Activated CD4-positive, CD25-positive, alpha-beta regulatory T cell treated with anti-CD3 and anti-CD28 coated beads, Interleukin-2, amount 50 U/mL, for 72 hours (primary cell): ENCODE measurements around the gene KIAA1671.
A peak's percentile ranks its signal among the peaks of the same experiment; 100 is the strongest.

Source experiments
- DNase-seq: peaks from one replicate; pipeline ENCODE4 v3.0.0; 2021

Gene KIAA1671

GRCh38 chr22:25048659-25049647 is 96.4 kb downstream of the KIAA1671 start:
- peak; percentile 79 for DNase-seq

- no peak for DNase-seq
These were observed 97.3 kb downstream of the KIAA1671 start for GRCh38 chr22:25049770-25050169.

GRCh38 chr22:25050566-25050965 is 98.0 kb downstream of the KIAA1671 start:
- no peak for DNase-seq

GRCh38 chr22:25051073-25051472 is 98.6 kb downstream of the KIAA1671 start:
- DNase-seq = no peak

GRCh38 chr22:25051983-25052710 is 99.6 kb downstream of the KIAA1671 start:
- no peak for DNase-seq

- no peak for DNase-seq
These were observed 100.8 kb downstream of the KIAA1671 start for GRCh38 chr22:25053153-25053805.

- DNase-seq = no peak
These were observed 102.5 kb downstream of the KIAA1671 start for GRCh38 chr22:25054943-25055511.

GRCh38 chr22:25057013-25057881 is 104.7 kb downstream of the KIAA1671 start:
- DNase-seq = peak; percentile 82

- DNase-seq = no peak
These were observed 106.9 kb downstream of the KIAA1671 start for GRCh38 chr22:25059438-25059837.

GRCh38 chr22:25060522-25061071 is 108.1 kb downstream of the KIAA1671 start:
- DNase-seq = no peak

GRCh38 chr22:25061134-25061533 is 108.6 kb downstream of the KIAA1671 start:
- DNase-seq = no peak

- DNase-seq = no peak
These were observed 109.3 kb downstream of the KIAA1671 start for GRCh38 chr22:25061605-25062376.

GRCh38 chr22:25062386-25063085 is 110.0 kb downstream of the KIAA1671 start:
- no peak for DNase-seq

GRCh38 chr22:25064894-25065560 is 112.5 kb downstream of the KIAA1671 start:
- DNase-seq = no peak

GRCh38 chr22:25066861-25067435 is 114.4 kb downstream of the KIAA1671 start:
- DNase-seq = no peak

GRCh38 chr22:25067851-25068421 is 115.4 kb downstream of the KIAA1671 start:
- DNase-seq = peak; percentile 71

- DNase-seq = peak; percentile 45
These were observed 116.2 kb downstream of the KIAA1671 start for GRCh38 chr22:25068707-25069106.

GRCh38 chr22:25069426-25069757 is 116.9 kb downstream of the KIAA1671 start:
- no peak for DNase-seq
